ENCODE results near the gene USP37.

Gene USP37

GRCh38 chr2:218428846-218429558 is 139.1 kb downstream of the USP37 start:
- no peak for DNase-seq (ENCODE audit: low read depth)
- TF ChIP-seq CTCF (conservative IDR thresholded peaks at IDR 0.05; ENCODE audit: low read depth, low read length), result no peak
- no peak overlapping the region for H3K4me3 ChIP-seq (ENCODE audit: low read length)

DNA sequence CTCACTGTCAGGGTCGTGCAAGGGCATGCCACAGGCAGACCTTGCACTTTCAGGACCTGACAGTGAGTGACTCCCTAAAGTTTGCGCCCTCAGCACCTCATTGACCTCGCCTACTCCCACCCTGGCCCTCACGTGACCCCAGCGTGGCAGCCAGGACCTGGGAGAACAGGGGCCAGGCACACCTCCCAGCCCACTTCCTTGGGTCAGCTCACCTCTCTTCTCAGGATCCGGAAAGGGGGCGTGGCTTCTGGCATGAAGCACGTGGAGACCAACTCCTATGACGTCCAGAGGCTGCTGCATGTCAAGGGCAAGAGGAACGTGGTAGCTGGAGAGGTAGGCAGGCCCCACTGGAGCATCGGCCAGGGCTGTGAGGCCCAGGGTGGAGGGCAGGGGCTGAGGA is 140.4 kb downstream of the USP37 start:
- H3K4me3 ChIP-seq (ENCODE audit: low read length), result no peak overlapping the region
- no peak for DNase-seq (ENCODE audit: low read depth)
- no peak for TF ChIP-seq CTCF (conservative IDR thresholded peaks at IDR 0.05; ENCODE audit: low read depth, low read length)

- DNase-seq (ENCODE audit: low read depth), result no peak
- no peak for TF ChIP-seq CTCF (conservative IDR thresholded peaks at IDR 0.05; ENCODE audit: low read depth, low read length)
Measured at GRCh38 chr2:218425531-218425930, 142.6 kb downstream of the USP37 start.

GRCh38 chr2:218423584-218423983 is 144.6 kb downstream of the USP37 start:
- no peak for TF ChIP-seq CTCF (conservative IDR thresholded peaks at IDR 0.05; ENCODE audit: low read depth, low read length)
- DNase-seq (ENCODE audit: low read depth), result no peak
- no peak overlapping the region for H3K4me3 ChIP-seq (ENCODE audit: low read length)

More at GRCh38 chr2:218425531-218425930, 142.6 kb downstream of the USP37 start:
- no peak overlapping the region for H3K4me3 ChIP-seq (ENCODE audit: low read length)

DNA sequence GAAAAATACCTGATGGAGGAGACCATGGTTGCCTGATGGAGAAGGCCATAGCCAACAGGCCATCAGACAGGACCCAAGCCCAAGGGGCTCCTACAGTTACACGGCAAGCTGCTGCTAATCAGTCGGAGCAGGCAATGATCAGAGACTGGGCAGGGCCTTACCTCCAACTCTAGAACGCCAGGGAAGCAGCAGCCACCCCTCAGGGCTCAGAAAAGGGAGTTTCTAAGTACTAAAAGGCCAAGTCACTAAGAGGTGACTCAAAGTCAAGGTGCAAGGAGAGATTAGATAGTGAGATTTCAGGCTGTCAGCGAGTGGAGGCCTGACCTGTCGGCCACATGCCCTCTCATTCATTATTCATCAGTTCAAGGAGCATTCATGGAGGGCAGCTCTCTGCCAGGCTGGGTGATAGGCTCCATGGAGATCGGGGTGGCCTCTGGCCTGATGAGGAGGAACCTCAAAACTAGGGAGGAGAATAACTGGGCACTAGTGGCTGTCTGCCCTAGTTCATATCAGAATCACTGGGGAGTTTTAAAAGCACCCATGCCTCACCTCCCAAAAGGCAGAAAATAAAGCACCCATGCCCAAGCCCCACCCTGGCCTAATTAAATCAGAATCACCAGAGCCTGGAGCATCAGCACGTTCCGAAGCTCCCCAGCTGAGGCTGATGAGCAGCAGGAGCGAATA is 145.6 kb downstream of the USP37 start:
- H3K4me3 ChIP-seq (ENCODE audit: low read length), result no peak overlapping the region
- DNase-seq (ENCODE audit: low read depth), result no peak
- TF ChIP-seq CTCF (conservative IDR thresholded peaks at IDR 0.05; ENCODE audit: low read depth, low read length), result no peak

DNA sequence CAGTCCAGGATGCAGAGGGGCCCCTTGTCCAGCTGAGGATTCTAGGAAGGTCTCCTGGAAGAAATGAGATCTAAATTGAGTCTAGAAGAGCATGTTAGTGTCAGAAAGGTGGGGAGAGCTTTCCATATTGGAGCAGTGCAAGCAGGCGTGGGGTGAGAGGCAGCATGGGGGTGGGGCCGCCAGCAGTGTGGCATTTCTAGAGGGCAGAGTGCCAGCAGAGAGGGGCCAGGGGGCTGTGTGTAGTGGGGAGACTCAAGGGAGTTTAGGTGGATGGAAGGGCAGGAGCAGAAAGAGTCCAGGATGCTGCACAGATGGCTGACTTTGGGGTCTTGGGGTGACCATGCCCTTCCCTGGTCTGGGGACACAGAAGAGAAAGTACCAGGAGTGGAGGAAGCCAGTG is 147.1 kb downstream of the USP37 start:
- H3K4me3 ChIP-seq (ENCODE audit: low read length), result no peak overlapping the region
- no peak for DNase-seq (ENCODE audit: low read depth)
- TF ChIP-seq CTCF (conservative IDR thresholded peaks at IDR 0.05; ENCODE audit: low read depth, low read length), result no peak

Data from retinal pigment epithelial cell (primary cell).